ENCODE data around the gene SCT. TPM values are rescaled to one million over a fixed set of nuclear protein-coding genes. Genes with fewer than 3 reads are reported as not detected.
"Not testable (repeated sequence)": the region's sequence is repeated elsewhere in the genome, so short reads cannot be mapped to it uniquely, and the experiment has no call there.

Gene SCT
- total and polyA plus RNA-seq, 2 of the 4 experiments (the other 2 are of a cell fraction), result not detected

- TF ChIP-seq FOS (IDR thresholded peaks at IDR 0.05; ENCODE audit: low read depth, low read length), result no peak
- no peak overlapping the region for H3K56ac ChIP-seq (ENCODE audit: extremely low read depth, insufficient read depth, low read length)
- 88% methylated on average over 13 of the region's 30 CpGs; no CpG with 5 or more reads in 1 of the 2 experiments for WGBS, 2 experiments (ENCODE audit: extremely low coverage in 2 of 2, insufficient read length in 1 of 2)
- no peak overlapping the region for H2BK15ac ChIP-seq (ENCODE audit: low read depth, low read length)
- intact Hi-C loops (cut with micrococcal nuclease) (no loop called here), dilution Hi-C loops (cut with HindIII; ENCODE audit: low sequenced_read_pairs, unreplicated experiment) (no loop called here), in situ Hi-C loops (cut with MboI; ENCODE audit: low sequenced_read_pairs) (no loop called here)
- H3K9me1 ChIP-seq (ENCODE audit: insufficient read depth, low read length), result no peaks in the 10 kb centered on the region
- H2BK5ac ChIP-seq (ENCODE audit: low read depth, low read length, poor library complexity, severe bottlenecking), result no peak overlapping the region
- no peak overlapping the region for H4K91ac ChIP-seq (ENCODE audit: insufficient read depth, low read depth, low read length)
- H3K4ac ChIP-seq (ENCODE audit: low read depth, low read length), result no peak overlapping the region
- ChIA-PET CTCF (no interaction called here), POLR2A (ENCODE audit: unreplicated experiment) (no interaction called here)
- H3K27me3 ChIP-seq (ENCODE audit: control insufficient read depth, insufficient read depth, low read length), result no peaks in the 10 kb centered on the region
- H3K79me1 ChIP-seq (ENCODE audit: low read depth in 1 of 2, low read length in 2 of 2), result no peaks in the 10 kb centered on the region
- H3K18ac ChIP-seq (ENCODE audit: low read depth, low read length), result no peak overlapping the region
- BruUV-seq (replicated peaks), result no TSS peak
- no peak overlapping the region for H2AK5ac ChIP-seq (ENCODE audit: low read depth, low read length)
- no peak overlapping the region for H3K23ac ChIP-seq (ENCODE audit: low read depth, low read length)
- no peak for ATAC-seq (ENCODE audit: low read depth)
- no peak overlapping the region for H2BK120ac ChIP-seq (ENCODE audit: low read depth, low read length)
- H4K5ac ChIP-seq (ENCODE audit: low read depth, low read length), result no peak overlapping the region
- H3K4me2 ChIP-seq (ENCODE audit: low read depth, low read length), result no peak overlapping the region
- no peak overlapping the region for H2BK20ac ChIP-seq (ENCODE audit: low read depth, low read length)
- peaks cover 3% of the 10 kb centered on the region for H3K4me1 ChIP-seq (ENCODE audit: control insufficient read depth, insufficient read depth, low read length)
- no peak overlapping the region for H4K8ac ChIP-seq (ENCODE audit: low read depth in 2 of 2, low read length in 2 of 2)
- H2AK9ac ChIP-seq (replicated peaks; ENCODE audit: low read depth, low read length, poor library complexity), result no peak overlapping the region
- no peak overlapping the region for H3K27ac ChIP-seq (ENCODE audit: insufficient read depth, low read length)
- no peak overlapping the region for H3K4me3 ChIP-seq (ENCODE audit: insufficient read depth, low read depth, low read length)
- no peak overlapping the region for H3K14ac ChIP-seq (replicated peaks; ENCODE audit: low read depth, low read length)
- no peaks in the 10 kb centered on the region for H3K9me3 ChIP-seq (ENCODE audit: control insufficient read depth, insufficient read depth, low read length)
- no peaks in the 10 kb centered on the region for H4K20me1 ChIP-seq (ENCODE audit: insufficient read depth, low read length)
- DNase-seq, result no peak
- no peak overlapping the region for H3K9ac ChIP-seq (ENCODE audit: low read depth, low read length)
- H2AFZ ChIP-seq (replicated peaks; ENCODE audit: low read length, poor library complexity), result no peak overlapping the region
- peaks cover 27% of the 10 kb centered on the region for H3K36me3 ChIP-seq (ENCODE audit: control insufficient read depth, insufficient read depth, low read length)
Measured at GRCh38 chr11:655036-655726, 28.2 kb upstream of the SCT start.

GRCh38 chr11:654444-654843 is 27.5 kb upstream of the SCT start:
- POLR2A ChIA-PET (ENCODE audit: unreplicated experiment); CTCF ChIA-PET; BruUV-seq (replicated peaks); H2BK15ac ChIP-seq (ENCODE audit: low read depth, low read length); H2AFZ ChIP-seq (replicated peaks; ENCODE audit: low read length, poor library complexity); in situ Hi-C loops (cut with MboI; ENCODE audit: low sequenced_read_pairs); H4K20me1 ChIP-seq (ENCODE audit: insufficient read depth, low read length); H3K9me3 ChIP-seq (ENCODE audit: control insufficient read depth, insufficient read depth, low read length); ATAC-seq (ENCODE audit: low read depth); intact Hi-C loops (cut with micrococcal nuclease); H4K5ac ChIP-seq (ENCODE audit: low read depth, low read length); dilution Hi-C loops (cut with HindIII; ENCODE audit: low sequenced_read_pairs, unreplicated experiment); H2BK120ac ChIP-seq (ENCODE audit: low read depth, low read length); H3K27ac ChIP-seq (ENCODE audit: insufficient read depth, low read length); H3K14ac ChIP-seq (replicated peaks; ENCODE audit: low read depth, low read length); H2AK9ac ChIP-seq (replicated peaks; ENCODE audit: low read depth, low read length, poor library complexity); H4K91ac ChIP-seq (ENCODE audit: insufficient read depth, low read depth, low read length); H3K79me1 ChIP-seq (ENCODE audit: low read depth in 1 of 2, low read length in 2 of 2); H3K4me2 ChIP-seq (ENCODE audit: low read depth, low read length); H3K4ac ChIP-seq (ENCODE audit: low read depth, low read length); H2AK5ac ChIP-seq (ENCODE audit: low read depth, low read length); H2BK20ac ChIP-seq (ENCODE audit: low read depth, low read length); H3K56ac ChIP-seq (ENCODE audit: extremely low read depth, insufficient read depth, low read length); H4K8ac ChIP-seq (ENCODE audit: low read depth in 2 of 2, low read length in 2 of 2); H3K4me3 ChIP-seq (ENCODE audit: insufficient read depth, low read depth, low read length); H3K9ac ChIP-seq (ENCODE audit: low read depth, low read length); H3K4me1 ChIP-seq (ENCODE audit: control insufficient read depth, insufficient read depth, low read length); H2BK5ac ChIP-seq (ENCODE audit: low read depth, low read length, poor library complexity, severe bottlenecking); DNase-seq; H3K18ac ChIP-seq (ENCODE audit: low read depth, low read length); H3K23ac ChIP-seq (ENCODE audit: low read depth, low read length); H3K27me3 ChIP-seq (ENCODE audit: control insufficient read depth, insufficient read depth, low read length); H3K9me1 ChIP-seq (ENCODE audit: insufficient read depth, low read length): not testable (repeated sequence)
- WGBS, 2 experiments (ENCODE audit: extremely low coverage in 2 of 2, insufficient read length in 1 of 2), result no CpG with 5 or more reads among the region's 12 CpGs
- peaks cover 22% of the 10 kb centered on the region for H3K36me3 ChIP-seq (ENCODE audit: control insufficient read depth, insufficient read depth, low read length)

Measured in IMR-90 (cell line).